Ureter (tissue), 1 donor: ENCODE data around the gene DNAJB6. TPM values are rescaled to one million over a fixed set of nuclear protein-coding genes. Genes with fewer than 3 reads are reported as not detected.

Source experiments
- DNase-seq: peaks from one replicate; pipeline ENCODE4 v3.0.0-alpha.2; 2020; ENCODE audit warnings: low spot score
- total RNA-seq: library from RNA; stranded (reverse); gene quantifications from one replicate; pipeline ENCODE4 v1.2.4, GENCODE V29; 2023
- donor health status: DM: yes; HTN: yes; CAD: no.

DNAJB6 gene
- total RNA-seq: 103 TPM

DNA sequence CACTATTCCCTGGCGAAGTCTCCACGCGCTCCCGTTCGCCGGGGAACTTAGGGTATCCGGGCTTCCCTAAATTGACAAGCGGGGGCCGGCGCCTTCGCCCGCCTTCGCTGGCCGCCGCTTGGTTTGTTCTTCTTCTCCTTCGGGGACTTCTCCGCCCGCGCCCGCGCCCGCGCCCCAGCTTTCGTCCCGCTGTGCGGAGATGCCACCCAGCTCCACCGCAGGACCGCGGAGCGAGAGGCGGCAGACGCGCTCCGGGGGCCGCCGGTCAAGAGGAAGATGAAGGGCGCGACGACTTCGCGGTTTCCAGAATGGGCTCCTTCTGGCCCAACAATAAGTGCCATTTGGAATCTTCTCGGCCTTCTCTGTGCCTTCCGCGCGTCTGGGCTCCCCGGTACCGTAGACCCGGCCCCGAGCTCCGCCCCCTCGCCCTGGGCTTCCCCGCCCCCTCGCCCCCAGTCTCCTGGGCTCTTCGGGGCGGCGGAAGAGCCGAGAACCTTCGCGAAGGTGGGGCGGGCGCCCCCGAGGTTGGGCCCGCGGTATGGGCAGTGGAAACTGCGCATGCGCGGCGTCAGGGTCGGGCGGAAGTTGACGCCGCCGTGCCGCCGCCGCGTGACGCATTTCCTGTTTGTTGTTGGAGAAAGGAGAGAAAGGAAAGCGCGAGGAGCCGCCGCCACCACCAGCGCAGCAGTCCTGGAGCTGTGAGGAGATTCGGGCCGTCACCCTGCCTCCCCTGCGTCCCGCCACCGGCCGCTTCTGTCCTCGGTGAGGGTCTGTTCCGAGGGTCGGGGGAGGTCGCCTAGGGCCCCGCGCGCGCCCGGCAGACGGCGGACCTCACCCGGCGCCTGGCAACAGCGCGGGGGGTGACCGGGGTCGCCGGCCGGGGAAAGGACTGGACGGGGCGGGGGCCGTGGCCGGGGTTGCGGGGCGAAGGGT is at the start of gene DNAJB6:
TSS of gene DNAJB6 (plus strand) at position 622 of the 933 bp plus-strand sequence. CDS start 21,569 bp downstream, outside the sequence.
- DNase-seq: peak; percentile 95

DNA sequence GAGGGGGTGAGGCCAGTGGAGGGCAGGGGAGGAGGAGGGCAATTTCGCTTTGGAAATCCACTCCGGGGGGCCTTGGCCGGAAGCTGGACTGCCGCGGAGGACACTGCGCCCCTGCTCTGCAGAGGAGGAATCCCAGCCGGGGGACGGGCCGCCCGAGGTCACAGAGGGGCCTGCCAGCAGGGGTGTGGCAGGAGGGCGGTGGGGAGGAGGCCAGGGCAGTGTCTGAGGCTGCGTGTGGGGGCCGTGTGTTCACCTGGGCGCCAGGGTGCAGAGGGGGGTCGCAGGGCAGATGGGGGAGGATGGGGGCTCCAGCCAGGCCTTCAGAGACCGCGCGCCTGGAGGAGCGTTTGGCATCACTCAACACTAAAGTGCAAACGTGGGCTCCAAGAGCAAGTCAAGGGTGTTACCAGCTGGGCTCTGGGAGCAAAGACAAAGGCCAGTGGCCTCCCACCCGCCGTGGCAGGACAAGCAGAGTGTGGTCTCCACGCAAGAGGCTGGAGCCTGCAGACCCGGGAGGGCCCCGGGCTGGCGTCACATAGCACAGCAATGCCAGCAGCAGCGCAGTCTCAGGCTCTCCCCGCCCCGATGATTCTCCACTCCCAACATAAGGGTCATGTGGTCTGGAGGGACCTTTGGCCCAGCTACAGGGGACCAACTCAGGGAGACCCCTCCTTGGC is 45.3 kb upstream of the DNAJB6 start:
- no peak for DNase-seq

DNA sequence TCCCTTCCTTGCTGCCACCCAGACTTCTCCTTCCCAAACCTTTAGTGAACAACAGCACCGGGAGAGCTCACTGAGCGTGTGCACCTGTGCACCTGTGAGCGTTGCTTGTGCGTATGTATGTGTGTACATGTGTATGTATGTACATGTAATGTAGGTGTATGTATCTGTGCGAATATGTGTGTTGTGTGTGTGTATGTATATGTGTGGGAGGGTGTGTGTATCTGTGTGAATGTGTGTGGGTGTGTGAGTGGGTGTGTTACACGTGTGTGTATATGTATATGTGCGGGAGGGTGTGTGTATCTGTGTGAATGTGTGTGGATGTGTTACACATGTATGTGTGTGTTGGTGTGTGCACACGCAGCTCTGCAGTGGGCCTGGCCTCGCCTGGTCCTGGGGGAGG is 44.5 kb upstream of the DNAJB6 start:
- DNase-seq: no peak

DNA sequence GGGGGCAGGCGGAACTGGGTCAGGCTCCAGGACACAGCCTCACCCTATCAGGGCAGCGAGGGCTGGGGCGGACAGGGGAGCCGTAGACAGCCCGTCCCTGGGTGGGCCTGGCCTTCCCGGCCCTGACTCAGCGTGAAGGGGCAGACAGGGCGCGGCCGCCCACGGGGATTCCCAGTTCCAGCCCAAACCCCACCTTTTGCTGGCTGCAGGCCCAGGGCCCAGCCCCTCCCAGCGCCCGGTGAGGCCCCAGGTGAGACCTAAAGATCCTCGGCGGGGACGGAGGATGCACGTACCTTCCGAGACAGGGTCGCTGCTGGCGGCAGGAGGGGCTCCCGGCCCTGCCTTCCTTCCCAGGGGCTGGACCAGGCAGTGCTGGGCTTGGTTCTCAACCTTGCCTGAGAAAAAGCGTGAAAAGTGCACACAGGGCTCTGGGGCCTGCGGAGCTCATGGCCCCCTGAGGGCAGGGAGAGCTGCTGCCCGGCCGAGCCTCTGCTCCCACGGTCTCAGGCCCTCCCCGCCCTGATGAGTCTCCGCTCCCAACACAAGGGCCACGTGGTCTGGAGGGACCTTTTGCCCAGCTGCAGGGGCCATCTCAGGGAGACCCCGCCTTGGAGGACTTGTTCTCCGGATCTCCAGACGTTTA is 43.9 kb upstream of the DNAJB6 start:
- DNase-seq: peak; percentile 78

DNA sequence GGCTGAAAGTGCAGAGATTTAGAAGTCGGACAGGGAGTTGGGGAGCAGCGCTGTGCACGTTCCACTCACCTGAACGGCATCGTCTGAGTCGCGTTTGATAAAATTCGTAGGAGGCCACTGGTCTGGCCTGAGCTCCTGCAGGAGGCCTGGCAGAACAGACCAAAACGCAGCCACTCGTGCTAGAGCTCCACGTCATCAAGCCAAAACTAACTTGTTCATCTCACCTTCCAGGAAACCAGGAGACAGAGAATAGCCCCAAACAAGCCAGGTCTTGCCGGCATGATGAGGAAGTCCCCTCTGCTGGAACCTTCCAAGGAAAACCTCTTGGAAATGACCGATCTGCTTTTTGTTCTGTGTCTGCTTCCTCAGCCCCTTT is 43.4 kb upstream of the DNAJB6 start:
- no peak for DNase-seq

DNA sequence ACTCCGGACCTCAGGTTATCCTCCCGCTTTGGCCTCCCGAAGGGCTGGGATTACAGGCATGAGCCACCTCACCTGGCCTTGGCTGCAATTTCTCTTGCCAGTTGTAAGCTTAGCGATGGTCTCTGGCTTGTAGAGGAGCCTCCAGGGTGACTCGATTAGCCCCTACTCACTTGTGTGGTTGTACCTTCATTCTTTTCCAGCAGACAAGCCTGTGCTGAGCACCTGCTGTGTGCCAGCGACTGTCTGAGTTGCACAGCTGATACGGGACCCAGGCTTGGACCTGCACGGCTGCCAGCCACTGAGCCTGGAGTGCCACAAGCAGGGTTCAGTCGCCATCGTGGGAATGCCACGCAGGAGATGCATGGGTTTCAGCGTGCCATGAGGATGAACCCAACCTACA is 42.0 kb upstream of the DNAJB6 start:
- DNase-seq: no peak

DNA sequence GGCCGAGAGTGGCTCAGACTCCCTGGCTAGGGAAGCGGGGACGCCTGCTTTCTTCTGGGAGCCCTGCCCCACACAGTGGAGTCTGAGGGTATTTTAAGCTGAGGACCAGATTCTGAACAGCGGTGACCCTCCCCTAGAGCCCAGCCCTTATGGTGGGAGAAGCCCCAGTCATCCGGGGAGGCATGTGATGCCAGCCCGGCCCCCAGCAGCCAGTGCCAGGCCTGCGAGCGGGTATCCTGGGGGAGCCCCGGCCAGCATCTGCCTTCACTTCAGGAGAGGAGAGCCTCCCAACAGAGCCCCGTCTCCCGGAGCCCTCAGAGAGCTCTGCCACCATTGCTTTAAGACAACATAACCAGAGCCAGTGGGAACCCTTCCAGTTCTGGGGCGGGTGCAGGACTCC is 41.5 kb upstream of the DNAJB6 start:
- no peak for DNase-seq

DNA sequence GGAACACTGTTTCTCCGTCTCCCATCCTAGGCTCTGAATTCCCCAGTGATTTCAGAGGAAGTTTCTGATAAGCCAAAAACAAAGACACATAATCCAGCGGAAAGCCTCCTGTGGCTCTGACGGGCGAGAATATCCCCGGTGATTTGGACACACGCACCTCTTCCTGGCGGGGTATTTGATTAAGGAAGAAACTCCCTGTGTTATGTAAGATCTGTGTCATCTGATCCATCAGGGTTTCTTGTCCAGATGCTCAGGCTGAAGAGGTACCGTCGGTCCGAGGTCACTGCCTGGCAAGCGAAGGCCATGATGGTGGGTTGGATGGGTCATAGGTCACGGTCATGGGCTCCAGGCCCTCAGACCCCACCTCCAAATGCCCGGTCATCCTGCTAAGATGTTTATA is 39.6 kb upstream of the DNAJB6 start:
- DNase-seq: no peak

DNA sequence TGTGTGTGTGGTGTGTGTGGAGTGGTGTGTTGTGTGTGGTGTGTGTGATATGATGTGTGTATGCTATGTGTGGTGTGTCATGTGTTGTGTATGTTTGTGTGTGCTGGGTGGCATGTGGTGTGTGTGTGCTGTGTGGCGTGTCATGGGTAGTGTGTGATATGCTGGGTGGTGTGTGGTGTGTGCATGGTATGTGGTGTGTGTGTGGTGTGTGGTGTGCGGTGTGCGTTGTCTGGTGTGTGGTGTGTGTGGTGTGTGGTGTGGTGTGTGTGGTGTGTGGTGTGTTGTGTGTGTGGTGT is 37.5 kb upstream of the DNAJB6 start:
- DNase-seq: no peak

DNA sequence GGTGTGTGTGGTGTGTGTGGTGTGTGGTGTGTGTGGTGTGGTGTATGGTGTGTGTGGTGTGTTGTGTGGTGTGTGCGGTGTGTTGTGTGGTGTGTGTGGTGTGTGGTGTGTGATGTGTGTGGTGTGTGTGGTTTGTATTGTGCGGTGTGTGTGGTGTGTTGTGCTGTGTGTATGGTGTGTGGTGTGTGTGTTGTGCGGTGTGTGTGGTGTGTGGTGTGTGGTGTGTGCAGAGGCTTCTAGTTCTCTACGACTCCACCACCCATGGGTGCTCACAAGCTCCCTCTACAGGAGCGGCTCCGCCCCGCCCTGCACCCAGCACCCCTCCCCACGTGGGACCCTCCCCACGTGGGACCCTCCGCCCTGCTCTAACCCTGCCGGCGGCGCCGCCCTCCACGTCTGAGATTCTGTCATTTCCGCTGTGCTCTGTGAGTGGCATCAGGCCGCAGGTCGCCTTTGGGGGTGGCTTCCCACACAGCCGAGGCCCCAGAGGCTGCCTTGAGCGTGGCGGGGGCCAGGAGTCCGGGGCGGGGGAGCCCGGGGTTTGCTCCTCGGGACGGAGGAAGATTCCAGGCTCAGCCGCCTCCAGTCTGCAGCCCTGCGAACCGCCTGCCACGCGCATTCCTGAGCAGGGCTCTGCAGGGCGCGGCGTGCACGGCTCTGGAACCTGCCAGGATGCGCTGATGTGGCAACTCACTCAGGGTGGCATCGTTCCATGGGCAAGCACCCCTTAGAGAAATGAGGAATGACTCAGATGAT is 37.0 kb upstream of the DNAJB6 start:
- DNase-seq: no peak

DNA sequence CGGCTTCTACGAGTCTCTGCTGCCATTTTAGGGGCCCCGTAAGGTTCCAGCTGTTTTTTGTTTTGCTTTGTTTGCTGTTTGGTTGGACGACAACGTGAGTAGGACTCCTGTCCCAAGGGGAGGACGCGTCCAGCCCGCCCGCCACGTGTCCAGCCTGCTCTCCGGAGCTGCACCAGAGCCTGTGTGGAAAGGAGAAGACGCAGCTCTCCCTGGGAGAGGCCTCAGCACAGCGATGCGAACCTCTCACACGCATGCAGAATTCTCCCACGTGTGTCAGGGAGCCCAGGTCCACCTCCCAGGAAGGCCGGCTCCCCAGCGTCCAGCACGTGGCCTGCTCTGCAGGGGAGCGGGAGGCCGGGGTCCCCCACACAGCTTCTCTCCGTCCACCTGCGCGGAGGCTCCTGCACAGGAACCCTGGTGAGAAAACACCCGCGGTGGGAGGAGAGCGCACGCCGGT is 36.4 kb upstream of the DNAJB6 start:
- no peak for DNase-seq

DNA sequence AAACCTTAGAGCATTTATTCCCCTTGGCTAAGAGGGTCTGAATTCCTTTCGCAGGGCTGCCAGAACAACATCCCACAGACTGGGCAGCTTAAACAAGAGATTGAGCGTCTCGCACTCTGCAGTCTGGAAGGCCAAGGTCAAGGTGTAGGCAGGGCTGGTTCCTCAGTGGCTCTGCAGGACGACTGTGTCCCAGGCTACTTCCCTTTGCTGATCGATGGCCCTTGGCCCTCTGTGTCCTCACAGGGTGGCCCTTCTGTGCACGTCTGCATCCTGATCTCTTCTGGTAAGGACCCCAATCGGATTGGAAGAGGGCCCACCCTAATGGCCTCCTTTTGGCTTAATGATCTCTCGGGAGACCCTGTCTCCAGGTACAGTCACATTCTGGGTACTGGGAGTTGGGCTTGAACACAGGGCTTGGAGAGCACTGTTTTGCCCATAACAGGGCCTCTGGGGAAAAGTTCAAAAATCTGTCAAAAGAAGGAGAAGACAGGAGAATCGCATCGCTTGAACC is 35.1 kb upstream of the DNAJB6 start:
- no peak for DNase-seq

DNA sequence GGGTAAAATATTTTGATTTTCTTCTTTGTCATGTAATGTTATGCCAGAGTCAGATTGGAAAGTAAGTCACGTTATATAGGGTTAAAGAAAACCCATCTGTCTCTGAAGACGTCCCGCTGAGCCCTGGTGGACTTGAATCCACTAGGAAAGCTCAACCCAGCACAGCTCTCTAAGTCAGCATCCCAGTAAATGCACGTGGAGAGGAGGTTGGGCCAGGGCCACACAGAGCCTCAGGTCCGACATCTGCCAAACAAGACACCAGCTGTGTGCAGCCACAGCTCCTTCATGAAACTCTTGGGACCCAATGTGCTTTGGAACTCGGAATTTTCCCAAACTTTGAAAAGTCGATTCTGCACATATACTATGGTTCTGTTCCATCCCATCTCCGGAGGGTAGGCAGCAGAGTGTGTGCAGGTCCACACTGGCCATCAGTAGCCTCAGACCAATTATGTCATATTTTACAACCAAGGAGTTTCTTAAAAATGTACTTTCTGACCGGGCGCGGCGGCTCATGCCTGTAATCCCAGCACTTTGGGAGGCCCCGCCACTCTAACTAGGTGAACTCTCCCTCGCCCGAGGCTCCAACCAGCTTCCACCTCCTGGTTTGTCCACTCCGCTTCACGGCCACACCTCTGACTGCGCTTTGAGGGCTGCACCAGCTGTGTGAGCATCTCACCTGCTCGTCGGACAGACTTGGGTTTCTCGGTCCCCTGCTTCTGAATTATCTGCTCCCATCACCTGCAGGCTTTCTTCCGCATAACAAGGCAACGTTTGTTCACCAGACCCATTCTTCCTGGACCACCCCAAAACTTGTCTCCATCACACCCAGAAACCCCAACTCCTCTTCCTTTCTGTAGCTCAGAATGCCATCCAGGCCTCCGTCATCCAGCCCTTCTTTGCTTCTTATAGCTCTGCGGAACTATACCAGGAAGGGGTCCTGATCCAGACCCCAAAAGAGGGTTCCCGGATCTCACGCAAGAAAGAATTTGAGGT is 29.7 kb upstream of the DNAJB6 start:
- DNase-seq: no peak

DNA sequence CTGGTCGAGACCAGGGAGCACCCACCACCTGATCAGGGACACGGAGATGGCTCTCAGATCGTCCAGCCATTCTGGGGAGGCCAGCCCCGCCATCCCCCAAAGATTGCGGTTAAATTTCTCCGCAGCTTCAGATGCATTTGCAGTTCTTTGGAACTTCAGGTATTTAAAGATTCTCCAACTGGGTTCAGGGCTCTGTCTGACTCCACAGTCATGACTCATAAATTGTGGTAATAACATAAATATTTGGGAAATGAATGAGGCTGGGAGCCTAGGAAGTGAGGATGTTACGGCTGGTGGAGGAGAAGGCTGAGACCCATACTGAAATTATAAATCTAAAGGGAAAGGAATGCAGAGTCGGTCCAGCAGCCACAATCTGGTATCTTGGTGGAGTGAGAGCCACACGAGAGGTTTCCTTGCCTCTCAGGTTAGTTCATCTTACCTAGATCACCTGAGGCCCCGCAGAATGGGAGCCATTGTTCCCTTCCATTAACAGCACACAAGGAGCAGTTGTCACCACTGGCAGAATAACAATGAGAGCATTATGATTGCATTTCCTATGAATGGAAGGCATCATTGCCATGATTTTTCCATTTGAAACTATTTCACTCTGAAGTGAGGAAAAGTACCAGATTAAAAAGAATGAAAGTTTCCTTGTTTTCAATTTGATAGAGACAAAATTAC is 26.7 kb upstream of the DNAJB6 start:
- DNase-seq: no peak

DNA sequence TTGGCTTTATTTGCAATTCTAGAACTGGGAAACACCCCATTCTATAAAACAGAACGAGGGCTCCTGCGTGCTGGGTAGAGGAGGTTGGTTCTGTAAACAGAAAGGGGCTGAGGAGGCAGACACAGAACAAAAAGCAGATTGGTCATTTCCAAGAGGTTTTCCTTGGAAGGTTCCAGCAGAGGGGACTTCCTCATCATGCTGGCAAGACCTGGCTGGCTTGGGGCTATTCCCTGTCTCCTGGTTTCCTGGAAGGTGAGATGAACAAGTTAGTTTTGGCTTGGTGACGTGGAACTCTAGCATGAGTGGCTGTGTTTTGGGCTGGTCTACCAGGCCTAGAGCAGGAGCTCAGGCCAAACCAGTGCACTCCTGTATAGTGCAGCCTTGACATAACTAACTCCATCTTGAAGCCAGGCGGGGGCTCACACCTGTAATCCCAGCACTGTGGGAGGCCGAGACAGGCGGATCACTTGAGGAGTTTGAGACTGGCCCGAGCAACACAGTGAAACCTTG is 26.1 kb upstream of the DNAJB6 start:
- no peak for DNase-seq

DNA sequence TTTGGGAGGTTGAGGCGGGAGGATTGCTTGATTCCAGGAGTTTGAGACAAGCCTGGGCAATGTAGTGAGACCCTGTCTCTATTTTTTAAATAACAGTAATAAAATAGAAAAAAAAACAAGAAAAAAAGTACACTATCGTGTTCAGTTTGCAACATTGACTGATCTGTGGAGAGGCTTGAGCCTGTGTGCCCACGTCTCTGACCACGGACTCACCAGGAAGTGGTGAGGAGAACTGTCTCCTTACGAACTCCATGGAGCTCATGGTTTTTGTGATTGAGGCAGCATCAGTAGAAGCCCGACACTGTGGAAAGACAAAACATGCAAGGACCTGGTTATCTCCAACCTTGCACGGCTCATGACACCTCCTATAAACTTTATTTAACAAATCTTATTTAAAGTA is 23.9 kb upstream of the DNAJB6 start:
- no peak for DNase-seq

DNA sequence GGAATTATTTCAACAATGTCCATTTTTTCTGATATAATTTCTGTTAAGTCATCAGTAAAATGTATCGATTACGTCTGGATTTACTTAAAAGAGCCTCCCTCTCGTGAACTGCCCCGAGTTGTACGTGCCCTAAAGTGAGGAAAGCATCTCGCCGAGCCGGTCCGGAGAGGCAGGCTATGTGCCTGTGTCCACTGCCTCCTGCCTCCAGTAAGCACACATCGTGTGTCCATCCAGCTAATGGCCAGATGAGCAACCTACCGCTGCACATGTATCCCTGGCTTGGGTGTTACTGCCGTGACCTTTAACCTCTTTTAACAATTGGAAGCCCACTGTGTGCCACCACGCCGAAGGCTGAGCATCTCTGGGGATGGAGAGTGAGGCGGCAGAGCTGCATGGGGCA is 23.2 kb upstream of the DNAJB6 start:
- no peak for DNase-seq

DNA sequence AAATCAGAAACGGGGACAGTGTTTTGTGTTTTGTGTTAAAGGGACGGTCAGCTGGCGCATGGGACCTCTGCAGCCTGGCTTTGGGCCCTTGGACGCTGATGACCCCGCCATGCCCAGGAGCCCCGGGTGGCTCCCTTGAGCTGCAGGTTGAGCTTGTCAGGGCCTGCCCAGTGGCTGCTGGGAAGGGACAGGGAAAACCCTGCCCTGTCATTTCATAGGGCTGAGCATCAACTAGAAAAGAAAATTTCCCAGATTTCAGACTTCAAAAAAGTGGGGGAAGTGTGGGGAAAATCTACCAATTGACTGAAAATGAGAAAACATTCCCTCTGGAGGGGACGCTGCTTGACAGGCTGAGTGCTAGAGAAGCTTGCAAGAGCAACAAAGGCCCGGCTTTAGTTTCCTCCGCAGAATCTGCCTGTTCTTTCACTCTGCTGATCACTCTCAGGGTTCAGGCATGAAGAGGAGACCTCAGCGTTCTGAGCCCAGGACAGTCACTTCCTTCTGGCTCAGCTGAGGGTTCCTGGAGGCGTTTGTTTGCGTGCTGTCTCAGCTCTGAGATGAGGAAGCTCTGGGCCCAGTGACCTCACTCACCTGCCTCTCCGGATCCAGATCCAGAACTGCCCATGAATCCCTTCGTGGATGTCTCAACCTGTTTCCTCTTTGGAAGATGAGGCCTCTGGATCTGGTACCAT is 18.6 kb upstream of the DNAJB6 start:
- DNase-seq: peak; percentile 66

DNA sequence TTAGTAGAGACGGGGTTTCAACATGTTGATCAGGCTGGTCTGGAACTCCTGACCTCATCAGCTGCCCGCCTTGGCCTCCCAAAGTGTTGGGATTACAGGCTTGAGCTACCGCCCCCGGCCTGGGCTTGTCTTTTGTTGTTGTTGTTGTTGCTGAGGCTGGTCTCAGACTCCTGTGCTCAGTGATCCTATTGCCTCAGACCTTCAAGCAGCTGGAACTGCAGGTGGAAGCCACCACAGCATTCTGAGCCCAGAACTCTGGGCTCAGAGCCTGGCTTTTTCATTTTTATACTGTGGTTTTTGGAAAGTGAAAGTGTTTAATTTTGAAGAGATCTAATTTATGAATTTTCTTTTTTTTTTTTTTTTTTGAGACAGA is 16.2 kb upstream of the DNAJB6 start:
- no peak for DNase-seq
